Astrocyte of the spinal cord (primary cell): ENCODE data around the gene DRGX.

ENCODE experiments used
- DNase-seq: peaks from one replicate; pipeline ENCODE4 v3.0.0; 2011; ENCODE audit warnings: low read depth, low spot score
- H3K4me3 ChIP-seq: 2 replicates; pipeline ENCODE4 v1.5.1; 2011; ENCODE audit warnings: low read depth, mild to moderate bottlenecking, low read length, moderate library complexity
- in situ Hi-C: cut with HindIII; loops from 2 replicates; pipeline ENCODE4 v1.10.0; 2017; ENCODE audit warnings: low sequenced_read_pairs
- TF ChIP-seq, protein P1 (sequence below): IDR thresholded peaks from 2 replicates; pipeline ENCODE4 v1.5.1; 2012; ENCODE audit warnings: low read depth, mild to moderate bottlenecking, low read length, inconsistent platforms

DRGX gene

DNA sequence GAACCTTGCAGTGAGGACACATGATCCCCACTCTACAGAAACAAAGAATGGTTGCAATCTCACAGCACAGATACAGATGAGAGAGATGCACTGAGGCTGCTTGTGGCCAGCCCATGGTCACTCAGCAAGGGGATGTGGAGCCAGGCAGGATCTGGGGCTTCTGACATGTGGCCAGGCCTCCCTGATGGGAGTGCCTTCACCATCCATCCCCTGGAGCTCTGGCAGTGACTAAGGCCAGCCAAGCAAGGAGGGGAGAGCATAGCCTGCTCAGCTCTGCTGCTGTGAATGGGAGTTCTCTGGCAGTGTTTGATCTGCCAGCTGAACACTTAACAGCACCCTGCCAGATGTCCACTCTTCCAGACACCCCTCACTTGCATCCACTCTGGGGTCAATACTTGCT lies 77.1 kb downstream of the DRGX start:
- DNase-seq = no peak
- no peak overlapping the region for H3K4me3 ChIP-seq
- TF ChIP-seq, protein P1, sequence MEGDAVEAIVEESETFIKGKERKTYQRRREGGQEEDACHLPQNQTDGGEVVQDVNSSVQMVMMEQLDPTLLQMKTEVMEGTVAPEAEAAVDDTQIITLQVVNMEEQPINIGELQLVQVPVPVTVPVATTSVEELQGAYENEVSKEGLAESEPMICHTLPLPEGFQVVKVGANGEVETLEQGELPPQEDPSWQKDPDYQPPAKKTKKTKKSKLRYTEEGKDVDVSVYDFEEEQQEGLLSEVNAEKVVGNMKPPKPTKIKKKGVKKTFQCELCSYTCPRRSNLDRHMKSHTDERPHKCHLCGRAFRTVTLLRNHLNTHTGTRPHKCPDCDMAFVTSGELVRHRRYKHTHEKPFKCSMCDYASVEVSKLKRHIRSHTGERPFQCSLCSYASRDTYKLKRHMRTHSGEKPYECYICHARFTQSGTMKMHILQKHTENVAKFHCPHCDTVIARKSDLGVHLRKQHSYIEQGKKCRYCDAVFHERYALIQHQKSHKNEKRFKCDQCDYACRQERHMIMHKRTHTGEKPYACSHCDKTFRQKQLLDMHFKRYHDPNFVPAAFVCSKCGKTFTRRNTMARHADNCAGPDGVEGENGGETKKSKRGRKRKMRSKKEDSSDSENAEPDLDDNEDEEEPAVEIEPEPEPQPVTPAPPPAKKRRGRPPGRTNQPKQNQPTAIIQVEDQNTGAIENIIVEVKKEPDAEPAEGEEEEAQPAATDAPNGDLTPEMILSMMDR = no peak
- in situ Hi-C loops = no loop called here

DNA sequence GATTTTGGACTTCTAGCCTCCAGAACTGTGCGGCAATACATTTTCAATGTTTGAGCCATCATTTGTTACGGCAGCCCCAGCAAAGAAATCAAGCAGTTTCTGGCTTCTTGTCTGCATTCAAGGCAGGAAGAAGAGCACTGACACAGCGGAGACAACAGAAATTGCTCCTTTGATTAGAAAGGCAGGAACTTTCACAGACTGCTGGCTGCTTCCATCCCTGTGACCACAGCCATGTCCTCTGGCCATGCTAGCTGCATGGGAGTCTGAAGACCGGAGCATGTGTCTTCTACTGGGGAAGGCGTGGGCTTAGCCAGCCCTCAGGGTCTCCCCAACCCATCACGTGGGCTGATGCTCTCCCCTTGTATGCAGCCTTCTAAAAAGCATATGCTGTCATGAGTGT lies 77.9 kb downstream of the DRGX start:
- no peak overlapping the region for H3K4me3 ChIP-seq
- TF ChIP-seq, protein P1 = no peak
- no peak for DNase-seq
- in situ Hi-C loops = no loop called here

DNA sequence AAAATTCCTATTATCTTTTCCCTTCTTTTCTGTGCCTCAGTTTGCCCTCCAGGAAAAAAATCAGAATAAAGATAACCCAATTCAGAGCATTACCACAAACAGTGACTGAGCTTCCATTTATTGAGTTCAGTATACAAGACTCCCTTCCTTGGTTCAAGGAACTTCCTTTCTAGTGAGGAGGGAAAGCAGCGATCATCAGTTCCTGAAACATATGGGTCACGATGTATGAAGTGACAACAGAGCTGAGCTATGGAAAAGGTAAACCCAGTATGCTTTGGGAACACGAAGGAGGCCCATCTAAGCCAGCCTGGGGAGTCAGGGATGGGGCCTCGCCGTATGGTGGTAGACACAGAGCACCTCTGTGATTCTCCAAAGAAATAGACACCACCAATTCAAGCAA lies 81.1 kb downstream of the DRGX start:
- H3K4me3 ChIP-seq = no peak overlapping the region
- no peak for DNase-seq
- in situ Hi-C loops = no loop called here
- TF ChIP-seq, protein P1 = no peak
